ENCODE results near the gene KRT80. TPM values are rescaled to one million over a fixed set of nuclear protein-coding genes. Genes with fewer than 3 reads are reported as not detected.

The KRT80 gene
- polyA plus RNA-seq, 3 donors = 0.18 to 0.52 (median 0.37) TPM

GRCh38 chr12:52181746-52182145, 10.1 kb downstream of the KRT80 start:
- H3K27me3 ChIP-seq (ENCODE audit: control insufficient read depth in 2 of 2, insufficient read depth in 2 of 2, low read length in 2 of 2) = no peaks in the 10 kb centered on the region
- no peaks in the 10 kb centered on the region for H3K36me3 ChIP-seq (replicated peaks in 1 of 2; ENCODE audit: control insufficient read depth in 1 of 2, insufficient read depth in 2 of 2, low read length in 2 of 2)
- no peak overlapping the region for H3K27ac Mint-ChIP-seq
- TF ChIP-seq CTCF (IDR thresholded peaks at IDR 0.05) = no peak
- no peak overlapping the region for H3K4me3 Mint-ChIP-seq
- intact Hi-C loops (cut with micrococcal nuclease) = no loop called here
- peaks cover 36 to 42% of the 10 kb centered on the region in 2 donors for H3K4me1 ChIP-seq (ENCODE audit: control insufficient read depth in 1 of 2, insufficient read depth in 2 of 2, low read length in 2 of 2)
- no peaks in the 10 kb centered on the region for H4K20me1 ChIP-seq (ENCODE audit: insufficient read depth, low read length)
- DNase-seq = no peak
- H2AFZ ChIP-seq (ENCODE audit: insufficient read depth, low read depth, low read length, poor library complexity, severe bottlenecking) = no peak overlapping the region
- H3K9ac ChIP-seq (ENCODE audit: insufficient read depth, low read length, poor library complexity, severe bottlenecking) = no peak overlapping the region
- peaks cover 4 to 5% of the 10 kb centered on the region in 2 donors for H3K36me3 Mint-ChIP-seq
- no peak overlapping the region for H3K27ac ChIP-seq (ENCODE audit: low read depth in 1 of 2, low read length in 2 of 2)
- H3K27me3 Mint-ChIP-seq (ENCODE audit: low read depth in 3 of 3) = peaks cover 0 to 9% (median 2%) of the 10 kb centered on the region in 3 donors
- H3K79me2 ChIP-seq (ENCODE audit: insufficient read depth, low read length) = no peaks in the 10 kb centered on the region
- 75% methylated on average over 5 of the region's 9 CpGs for WGBS (ENCODE audit: insufficient coverage)
- peaks cover 0 to 2% (median 0%) of the 10 kb centered on the region in 7 donors for H3K9me3 Mint-ChIP-seq
- H3K9me3 ChIP-seq (replicated peaks in 1 of 2; ENCODE audit: control insufficient read depth in 1 of 2, insufficient read depth in 1 of 2, low read length in 2 of 2) = no peaks in the 10 kb centered on the region
- peaks cover 45% of the 10 kb centered on the region for H3K4me1 Mint-ChIP-seq
- no peak overlapping the region for H3K4me2 ChIP-seq (replicated peaks; ENCODE audit: extremely low read depth, low read length, poor library complexity, severe bottlenecking)
- no peak overlapping the region for H3K4me3 ChIP-seq (replicated peaks in 1 of 3; ENCODE audit: low read depth in 2 of 3, low read length in 3 of 3)

DNA sequence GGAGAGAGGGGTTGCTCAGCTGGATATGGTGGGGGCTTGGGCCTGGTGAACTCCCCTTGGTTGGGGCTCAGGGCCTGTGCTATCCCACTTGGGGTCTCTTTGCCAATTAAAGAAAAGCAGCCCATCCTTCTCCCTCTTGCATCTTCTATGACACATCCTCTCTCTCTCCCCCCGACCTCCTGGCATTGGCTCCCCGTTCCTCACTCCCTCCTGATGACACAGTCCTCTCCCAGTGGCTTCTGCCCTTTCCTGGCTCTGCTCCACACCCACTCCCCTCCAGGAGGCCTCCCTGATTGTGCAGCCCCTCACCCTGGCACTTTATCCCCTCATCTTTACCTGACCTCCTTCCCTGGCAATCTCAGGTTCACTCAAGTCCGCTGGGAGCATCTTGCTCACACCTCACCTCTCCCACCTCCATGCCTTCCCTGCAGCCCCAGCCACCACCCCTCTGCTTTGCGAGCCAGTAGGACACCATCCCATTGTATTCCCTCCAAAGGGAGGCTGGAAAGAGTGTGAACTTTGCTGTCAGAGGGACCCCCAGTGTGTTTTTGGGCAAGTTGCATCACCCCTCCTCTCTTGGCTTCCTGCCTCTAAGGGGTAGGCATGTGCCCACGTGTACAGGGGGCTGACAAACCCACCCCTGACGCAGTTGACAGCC, 10.7 kb downstream of the KRT80 start:
- TF ChIP-seq CTCF (IDR thresholded peaks at IDR 0.05) = no peak
- Mint-ChIP-seq H3K36me3 (peaks cover 3 to 4% of the 10 kb centered on the region in 2 donors), H3K4me1 (peaks cover 44% of the 10 kb centered on the region), H3K4me3 (no peak overlapping the region), H3K27ac (peak overlapping the region in 1 of 7 donors; percentile 40), H3K9me3 (peaks cover 0 to 2% (median 0%) of the 10 kb centered on the region in 7 donors), H3K27me3 (ENCODE audit: low read depth in 3 of 3) (peaks cover 0 to 9% (median 2%) of the 10 kb centered on the region in 3 donors)
- intact Hi-C loops (cut with micrococcal nuclease) = no loop called here
- H3K9me3 ChIP-seq (replicated peaks in 1 of 2; ENCODE audit: control insufficient read depth in 1 of 2, insufficient read depth in 1 of 2, low read length in 2 of 2) = no peaks in the 10 kb centered on the region
- WGBS (ENCODE audit: insufficient coverage) = 66% methylated on average over 4 of the region's 6 CpGs
- no peak for DNase-seq
- no peak overlapping the region for H3K4me2 ChIP-seq (replicated peaks; ENCODE audit: extremely low read depth, low read length, poor library complexity, severe bottlenecking)
- no peaks in the 10 kb centered on the region for H4K20me1 ChIP-seq (ENCODE audit: insufficient read depth, low read length)
- peaks cover 32 to 41% of the 10 kb centered on the region in 2 donors for H3K4me1 ChIP-seq (ENCODE audit: control insufficient read depth in 1 of 2, insufficient read depth in 2 of 2, low read length in 2 of 2)
- no peak overlapping the region for H3K27ac ChIP-seq (ENCODE audit: low read depth in 1 of 2, low read length in 2 of 2)
- H3K79me2 ChIP-seq (ENCODE audit: insufficient read depth, low read length) = no peaks in the 10 kb centered on the region
- no peaks in the 10 kb centered on the region for H3K36me3 ChIP-seq (replicated peaks in 1 of 2; ENCODE audit: control insufficient read depth in 1 of 2, insufficient read depth in 2 of 2, low read length in 2 of 2)
- H3K27me3 ChIP-seq (ENCODE audit: control insufficient read depth in 2 of 2, insufficient read depth in 2 of 2, low read length in 2 of 2) = no peaks in the 10 kb centered on the region
- H3K9ac ChIP-seq (ENCODE audit: insufficient read depth, low read length, poor library complexity, severe bottlenecking) = no peak overlapping the region
- no peak overlapping the region for H3K4me3 ChIP-seq (replicated peaks in 1 of 3; ENCODE audit: low read depth in 2 of 3, low read length in 3 of 3)
- H2AFZ ChIP-seq (ENCODE audit: insufficient read depth, low read depth, low read length, poor library complexity, severe bottlenecking) = no peak overlapping the region
